Measurements from ENCODE around the gene YDJC.
"Not testable (repeated sequence)": the region's sequence is repeated elsewhere in the genome, so short reads cannot be mapped to it uniquely, and the experiment has no call there.

The YDJC gene, protein sequence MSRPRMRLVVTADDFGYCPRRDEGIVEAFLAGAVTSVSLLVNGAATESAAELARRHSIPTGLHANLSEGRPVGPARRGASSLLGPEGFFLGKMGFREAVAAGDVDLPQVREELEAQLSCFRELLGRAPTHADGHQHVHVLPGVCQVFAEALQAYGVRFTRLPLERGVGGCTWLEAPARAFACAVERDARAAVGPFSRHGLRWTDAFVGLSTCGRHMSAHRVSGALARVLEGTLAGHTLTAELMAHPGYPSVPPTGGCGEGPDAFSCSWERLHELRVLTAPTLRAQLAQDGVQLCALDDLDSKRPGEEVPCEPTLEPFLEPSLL

DNA sequence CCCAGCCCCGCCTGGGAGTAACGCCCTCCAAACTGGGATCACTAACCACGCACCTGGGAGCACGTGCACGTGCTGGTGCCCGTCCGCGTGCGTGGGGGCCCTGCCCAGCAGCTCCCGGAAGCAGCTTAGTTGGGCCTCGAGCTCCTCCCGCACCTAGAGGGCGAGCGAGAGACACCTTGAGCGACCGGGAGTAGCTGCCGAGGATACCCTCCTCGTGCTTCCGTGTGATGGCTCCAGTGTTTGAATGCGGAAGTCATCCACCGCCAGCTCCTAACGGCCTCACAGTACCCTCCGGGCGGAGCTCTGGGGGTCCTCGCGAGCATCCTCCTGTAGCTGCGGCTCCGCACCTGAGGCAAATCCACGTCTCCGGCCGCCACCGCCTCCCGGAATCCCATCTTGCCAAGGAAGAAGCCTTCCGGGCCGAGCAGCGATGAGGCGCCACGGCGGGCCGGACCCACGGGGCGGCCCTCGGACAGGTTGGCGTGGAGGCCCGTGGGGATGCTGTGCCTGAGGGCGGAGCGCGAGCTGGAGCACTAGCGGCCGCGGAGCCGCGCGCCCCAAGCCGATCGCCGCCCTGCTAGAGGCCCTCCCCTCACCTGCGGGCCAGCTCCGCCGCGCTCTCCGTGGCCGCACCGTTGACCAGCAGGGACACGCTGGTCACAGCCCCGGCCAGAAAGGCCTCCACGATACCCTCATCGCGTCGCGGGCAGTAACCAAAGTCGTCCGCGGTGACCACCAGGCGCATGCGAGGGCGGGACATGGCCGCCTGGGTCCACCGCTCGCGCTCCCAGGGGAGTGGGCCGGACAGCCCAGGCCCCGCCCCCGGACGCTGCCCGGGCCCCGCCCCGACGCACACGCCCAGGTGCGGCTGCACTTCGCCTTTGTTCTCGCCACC lies at the start of gene YDJC:
YDJC (minus strand) TSS at position 768 of the 895 bp plus-strand sequence; CDS start at position 760, 8 bp downstream.
- DNase-seq: peak; percentile 88

DNA sequence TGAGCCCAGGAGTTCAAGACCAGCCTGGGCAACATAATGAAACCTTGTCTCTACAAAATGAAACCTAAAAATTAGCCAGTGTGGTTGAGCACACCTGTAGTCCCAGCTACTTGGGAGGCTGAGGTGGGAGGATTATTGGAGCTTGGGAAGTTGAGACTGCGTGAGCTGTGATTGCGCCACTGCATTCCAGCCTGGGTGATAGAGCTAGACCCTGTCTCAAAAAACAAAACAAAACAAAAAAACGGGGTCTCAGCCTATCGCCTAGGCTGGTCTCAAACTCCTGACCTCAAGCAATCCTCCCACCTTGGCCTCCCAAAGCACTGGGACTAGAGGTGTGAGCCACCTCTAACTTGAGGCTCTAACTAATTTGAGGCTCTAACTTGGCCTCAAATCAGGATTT lies 49.6 kb upstream of the YDJC start:
- DNase-seq: no peak

DNA sequence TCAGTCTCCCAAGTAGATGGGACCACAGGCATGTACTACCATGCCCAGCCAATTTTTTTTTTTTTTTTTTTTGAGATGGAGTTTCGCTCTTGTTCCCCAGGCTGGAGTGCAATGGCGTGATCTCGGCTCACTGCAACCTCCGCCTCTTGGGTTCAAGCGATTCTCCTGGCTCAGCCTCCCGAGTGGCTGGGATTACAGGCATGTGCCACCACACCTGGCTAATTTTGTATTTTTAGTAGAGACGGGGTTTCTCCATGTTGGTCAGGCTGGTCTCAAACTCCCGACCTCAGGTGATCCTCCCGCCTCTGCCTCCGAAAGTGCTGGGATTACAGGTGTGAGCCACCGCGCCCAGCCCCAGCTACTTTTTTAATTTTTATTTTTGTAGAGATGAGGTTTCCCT lies 49.0 kb upstream of the YDJC start:
- DNase-seq: not testable (repeated sequence)

DNA sequence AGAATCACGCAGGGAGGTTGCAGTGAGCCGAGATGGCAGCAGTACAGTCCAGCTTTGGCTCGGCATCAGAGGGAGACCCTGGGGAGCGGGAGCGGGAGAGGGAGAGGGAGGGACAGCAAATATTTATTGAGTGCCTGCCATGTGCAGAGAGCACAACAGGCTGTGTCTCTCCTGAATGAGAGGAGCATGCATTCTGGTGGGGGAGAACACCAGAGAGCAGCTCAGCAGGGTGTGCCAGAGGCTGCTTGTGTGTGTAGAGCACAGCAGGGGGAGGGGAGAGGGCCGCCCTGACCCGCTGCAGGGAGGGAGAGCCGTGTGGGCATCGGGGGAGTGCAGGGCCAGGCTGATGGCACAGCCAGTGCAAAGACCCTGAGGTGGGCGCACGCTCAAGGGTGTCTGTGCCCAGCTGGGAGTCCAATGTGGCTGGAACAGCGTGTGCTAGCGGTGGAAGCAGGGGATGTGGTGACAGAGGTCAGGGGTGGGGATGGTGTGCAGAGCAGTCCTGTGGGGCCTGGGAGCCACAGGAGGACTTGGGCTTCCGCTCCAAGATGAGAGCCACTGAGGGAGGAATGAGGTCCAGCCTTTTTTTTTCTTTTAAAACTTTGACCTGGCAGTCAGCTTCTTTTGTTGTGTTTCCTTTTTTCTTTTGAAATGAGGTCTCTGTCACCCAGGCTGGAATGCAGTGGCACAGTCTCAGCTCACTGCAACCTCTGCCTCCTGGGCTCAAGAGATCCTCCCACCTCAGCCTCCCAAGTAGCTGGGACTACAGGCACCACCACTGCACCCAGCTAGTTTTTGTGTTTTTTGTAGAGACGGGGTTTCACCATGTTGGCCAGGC lies 48.0 kb upstream of the YDJC start:
- DNase-seq: no peak

DNA sequence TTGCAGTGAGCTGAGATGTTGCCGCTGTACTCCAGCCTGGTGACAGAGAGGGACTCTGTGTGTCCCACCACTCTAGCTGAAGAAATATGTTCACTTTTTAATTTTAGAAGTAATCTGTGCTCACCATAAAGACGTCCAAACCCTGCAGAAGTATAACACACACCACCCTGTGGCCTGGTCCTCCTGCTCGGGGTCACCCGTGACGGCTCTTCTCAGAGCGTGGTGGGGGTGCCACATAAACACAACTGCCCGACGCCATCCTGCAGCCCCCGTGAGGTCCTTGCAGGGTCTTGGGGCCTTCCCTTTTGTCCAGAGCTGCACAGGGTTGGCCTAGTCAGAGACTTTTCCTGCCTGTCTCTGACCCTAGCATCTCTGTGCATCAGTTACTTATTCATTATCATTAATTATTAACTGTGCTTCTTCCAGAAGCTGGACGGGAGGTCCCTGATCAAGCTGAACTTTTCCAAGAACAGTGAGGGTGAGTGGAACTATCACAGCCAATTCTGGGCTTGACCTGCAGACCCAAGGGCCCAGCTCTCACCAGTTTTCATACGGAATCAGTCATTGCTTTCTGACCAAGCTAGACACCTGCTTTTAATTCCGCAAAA lies 44.9 kb upstream of the YDJC start:
- DNase-seq: no peak

DNA sequence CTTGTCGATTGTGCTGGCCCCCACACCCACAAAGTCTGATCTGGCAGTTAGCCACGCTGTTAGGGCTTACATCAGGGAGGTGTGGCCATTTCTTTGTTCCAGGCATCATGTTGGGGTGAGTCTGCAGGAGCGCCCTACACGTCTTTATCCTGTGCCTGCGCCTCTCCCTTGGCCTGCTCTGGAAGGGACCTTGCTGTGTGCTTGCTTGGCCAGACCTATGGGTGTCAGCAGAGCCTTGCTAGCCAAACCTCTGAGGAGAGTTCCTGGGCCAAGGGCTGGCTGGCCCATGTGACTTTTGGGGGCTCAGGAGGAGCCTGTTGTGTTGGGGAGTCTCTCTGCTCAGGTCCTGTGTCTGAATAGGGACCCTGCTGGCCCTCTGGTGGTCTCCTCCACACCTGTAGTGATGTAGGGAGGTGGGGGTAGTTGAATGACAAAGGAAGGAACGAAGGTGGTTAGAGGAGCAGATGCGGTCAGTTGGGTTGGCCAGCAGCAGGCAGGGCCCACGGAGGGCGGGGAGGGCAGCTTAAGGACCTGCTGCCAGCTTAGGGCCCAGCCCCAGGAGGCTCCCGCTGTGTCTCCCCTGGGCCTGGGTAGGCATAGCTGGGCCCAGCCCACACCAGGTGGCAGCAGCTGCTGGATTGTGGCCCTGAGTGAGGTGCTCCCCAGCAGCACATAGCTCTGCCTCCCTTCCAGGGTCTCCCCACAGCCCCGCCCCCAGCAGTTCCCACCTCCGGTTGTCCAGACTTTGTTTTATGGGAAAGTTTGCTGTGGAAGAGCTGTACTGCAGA lies 43.9 kb upstream of the YDJC start:
- DNase-seq: no peak

DNA sequence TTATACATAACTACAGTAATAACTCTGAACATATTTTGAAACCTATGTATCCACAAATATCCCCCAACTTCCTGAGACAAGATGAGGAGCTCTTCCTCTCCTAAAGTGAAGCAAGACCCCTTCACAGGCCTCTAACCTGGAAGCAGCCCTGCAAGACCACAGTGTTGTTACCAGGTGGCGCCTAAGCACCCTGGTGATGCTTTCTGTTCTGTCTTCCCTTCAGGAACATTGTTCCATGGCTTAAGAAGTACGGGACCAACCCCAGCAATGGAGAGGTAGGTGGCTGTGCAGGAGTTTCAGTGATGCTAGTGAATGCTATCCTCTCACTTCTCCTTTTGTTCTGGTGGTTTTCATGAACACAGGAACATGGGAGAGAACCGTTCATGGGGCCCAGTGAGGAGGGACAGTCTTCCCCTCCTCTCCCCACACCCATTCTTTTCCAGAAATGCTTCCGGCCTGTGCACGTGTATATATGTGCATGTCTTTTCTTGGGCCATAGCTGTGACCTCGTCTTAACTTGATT lies 42.3 kb upstream of the YDJC start:
- no peak for DNase-seq

DNA sequence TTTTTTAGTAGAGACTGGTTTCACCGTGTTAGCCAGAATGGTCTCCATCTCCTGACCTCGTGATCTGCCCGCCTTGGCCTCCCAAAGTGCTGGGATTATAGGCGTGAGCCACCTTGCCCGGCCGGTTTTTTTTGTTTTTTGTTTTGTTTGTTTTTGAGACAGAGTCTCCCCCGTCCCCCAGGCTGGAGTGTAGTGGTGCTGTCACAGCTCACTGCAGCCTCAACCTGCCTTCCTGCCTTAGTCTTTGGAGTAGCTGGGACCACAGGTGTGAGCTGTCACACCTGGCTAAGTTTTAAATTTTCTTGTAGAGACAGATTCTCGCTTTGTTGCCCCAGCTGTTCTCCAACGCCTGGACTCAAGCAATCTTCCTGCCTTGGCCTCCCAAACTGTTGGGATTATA lies 39.2 kb upstream of the YDJC start:
- no peak for DNase-seq

DNA sequence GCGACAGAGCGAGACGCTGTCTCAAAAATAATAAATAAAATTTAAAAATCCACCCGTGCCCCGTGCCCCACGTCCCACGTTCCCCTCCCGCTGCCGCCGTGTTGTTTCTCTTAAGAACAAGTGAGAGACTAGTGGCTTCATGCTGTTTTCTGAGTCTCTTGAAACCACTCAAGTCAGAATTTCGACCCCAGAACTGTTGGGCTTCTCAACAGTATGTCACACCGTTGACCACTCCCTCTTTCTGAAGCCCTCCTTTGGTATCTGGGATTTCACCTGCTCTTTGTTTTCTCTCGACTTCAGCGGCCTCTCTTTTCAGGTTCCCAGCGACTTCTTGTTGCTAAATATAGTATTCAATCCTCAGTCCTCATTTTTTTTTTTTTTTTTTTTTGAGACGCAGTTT lies 37.0 kb upstream of the YDJC start:
- no peak for DNase-seq

DNA sequence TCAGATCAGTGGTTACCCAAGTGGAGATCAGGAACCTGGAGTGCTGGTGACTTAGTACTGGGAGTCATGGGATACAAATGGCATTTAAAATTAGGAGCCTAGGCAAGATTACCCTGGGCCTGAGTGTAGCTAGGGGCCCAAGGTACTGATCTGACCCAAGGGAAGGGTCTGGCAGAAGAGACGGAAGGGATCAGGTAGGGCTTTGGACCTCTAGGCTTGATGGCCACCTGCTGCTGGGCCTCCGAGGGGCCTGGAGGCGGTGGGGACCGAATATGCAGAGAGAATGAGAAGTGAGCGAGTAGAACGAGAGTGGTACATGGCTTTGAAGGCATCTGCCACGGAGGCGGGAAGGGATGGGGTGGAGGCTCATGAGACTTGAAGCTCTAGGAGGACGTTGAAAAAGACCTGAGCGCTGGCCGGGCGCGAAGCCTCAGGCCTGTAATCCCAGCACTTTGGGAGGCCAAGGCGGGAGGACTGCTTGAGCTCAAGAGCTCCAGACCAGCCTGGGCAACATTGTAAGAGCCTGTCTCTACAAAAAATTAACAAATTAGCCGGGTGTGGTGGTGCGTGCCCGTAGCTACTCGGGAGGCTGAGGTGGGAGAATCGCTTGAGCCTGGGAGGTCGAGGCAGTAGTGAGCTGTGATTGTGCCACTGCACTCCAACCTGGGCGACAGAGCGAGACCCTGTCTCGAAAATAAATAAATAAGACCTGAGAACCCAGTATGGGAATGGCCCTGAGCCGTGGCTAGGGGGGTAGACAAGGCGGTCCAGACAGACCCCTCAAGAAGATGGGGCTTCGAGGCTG lies 35.4 kb upstream of the YDJC start:
- no peak for DNase-seq

DNA sequence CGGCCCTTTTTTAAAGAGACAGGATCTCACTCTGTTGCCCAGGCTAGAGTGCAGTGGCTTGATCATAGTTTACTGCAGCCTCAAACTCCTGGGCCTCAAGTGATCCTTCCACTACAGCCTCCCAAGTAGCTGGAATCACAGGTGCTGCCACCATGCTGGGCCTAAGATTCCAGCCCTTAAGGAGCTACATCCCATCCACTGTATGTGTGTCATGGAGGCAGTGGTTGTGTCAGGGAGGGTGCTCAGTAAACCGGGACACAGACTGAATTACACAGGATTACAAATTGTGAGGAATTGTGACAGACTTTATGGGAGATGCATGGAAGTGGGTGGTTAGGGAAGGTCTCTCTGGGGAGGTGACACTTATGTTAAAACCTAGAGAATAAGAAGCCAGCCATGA lies 33.9 kb upstream of the YDJC start:
- DNase-seq: no peak

DNA sequence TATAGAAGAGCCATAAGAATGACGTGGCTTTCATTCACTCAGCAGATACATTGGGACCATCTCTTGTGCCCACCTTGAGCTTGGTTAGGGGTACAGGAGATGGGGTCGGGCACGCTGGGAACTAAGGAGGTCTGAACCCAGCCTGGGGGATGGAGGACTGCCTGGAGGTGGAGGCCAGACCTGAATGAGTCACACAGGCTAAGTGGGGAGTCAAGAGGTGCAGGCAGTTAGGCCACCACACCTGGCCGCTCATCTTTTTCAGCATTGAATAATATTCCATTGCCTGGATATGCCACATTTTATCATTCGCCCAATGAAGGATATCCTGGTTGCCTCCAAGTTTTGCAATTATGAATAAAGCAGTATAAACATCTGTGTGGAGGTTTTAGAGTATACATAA lies 32.2 kb upstream of the YDJC start:
- no peak for DNase-seq

DNA sequence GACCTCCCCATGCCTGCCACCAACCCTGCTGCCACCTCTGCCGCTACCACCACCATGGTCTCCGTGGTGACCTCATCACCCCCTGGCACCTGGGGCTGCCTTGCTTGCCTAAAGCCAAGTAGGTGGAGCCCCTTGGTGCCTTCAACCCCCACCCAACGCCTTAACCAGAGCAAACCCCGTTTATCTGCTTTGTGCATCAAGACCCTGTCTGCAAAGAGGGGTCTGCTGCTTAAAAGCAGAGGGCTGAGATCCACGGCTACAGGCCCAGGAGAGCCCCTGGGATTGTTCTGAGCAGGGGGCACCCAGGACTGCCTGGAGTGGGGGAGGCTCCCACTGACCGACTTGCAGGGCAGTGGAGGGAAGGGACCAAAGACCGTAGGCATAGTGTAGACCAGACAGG lies 31.1 kb upstream of the YDJC start:
- no peak for DNase-seq

DNA sequence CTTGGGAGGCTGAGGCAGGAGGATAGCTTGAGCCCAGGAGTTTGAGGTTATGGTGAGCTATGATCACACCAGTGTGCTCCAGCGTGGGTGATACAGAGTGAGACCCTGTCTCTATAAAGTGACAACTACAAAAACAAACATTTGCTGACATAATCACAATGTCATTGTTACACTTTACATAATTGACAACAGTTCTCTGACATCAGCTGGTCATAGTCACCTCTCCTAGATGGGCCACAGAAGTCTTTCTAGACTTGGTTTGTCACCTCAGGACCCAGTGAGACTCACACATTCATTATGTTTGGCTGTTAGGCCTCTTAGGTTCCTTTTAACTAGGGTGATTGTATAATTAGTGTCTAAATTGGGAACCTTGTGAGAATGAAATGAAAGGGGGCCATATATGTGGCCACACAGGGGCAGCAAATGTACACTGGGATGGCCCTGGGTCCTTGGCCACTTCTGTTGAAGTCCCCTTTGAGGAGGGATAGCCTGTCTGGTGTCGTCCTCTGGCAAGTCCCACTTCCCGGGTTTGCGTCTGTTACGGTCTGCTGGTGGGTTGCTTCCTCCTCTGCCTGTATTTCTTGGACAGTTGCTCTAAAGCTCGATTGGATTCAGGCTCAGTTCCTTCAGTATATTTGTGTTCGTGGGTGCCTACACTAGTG lies 30.2 kb upstream of the YDJC start:
- DNase-seq: no peak

DNA sequence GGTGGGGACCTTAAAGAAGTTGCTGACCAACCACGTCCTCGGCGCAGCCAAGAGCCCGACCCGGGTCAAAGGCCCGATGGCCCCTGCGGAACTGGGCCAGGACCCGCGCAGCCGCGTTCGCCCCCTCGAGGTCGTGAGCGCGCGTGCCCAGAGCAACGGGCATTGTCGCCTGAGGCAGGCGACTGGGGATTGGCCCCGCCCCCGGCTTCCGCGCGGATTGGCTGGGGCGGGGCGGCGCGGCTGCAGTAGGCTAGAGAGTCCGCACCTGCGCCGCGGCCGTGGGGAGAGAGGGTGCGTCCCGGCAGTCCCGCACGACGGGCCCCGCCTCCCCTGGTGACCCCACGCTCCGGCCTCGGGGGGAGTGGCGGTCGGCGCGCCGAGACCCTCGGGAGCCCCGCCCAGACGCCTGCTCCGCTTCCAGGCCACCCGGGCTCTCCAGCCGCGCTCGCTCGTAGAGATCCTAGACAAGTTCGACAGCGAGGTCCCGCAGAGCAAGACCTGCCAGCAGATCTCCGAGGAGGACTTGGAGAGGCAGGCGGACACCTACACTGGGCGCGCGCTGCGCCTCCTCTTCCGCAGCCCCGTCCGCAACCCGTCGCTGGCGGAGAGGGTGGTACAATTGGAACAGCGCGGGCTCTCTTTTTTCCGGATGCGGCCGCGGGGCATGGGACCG lies 27.7 kb upstream of the YDJC start:
- DNase-seq: peak in 1 of 2 donors; percentile 27

DNA sequence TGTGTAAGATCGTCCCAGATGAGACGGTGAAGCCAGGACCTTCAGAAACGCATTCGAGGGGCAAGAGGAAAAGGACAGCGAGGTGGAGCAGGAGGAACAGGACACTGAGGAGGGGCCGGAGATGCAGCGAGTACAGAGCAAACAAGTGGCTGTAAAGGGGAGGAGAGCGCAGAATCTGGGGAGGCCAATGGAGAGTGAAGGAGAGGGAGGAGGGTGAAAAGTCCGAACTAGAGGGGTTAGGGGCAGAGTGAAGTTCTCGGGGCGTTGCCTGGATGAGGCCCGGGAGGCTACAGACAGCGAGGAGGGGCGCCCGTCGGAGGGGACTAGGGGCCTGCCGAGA lies 27.2 kb upstream of the YDJC start:
- DNase-seq: no peak

DNA sequence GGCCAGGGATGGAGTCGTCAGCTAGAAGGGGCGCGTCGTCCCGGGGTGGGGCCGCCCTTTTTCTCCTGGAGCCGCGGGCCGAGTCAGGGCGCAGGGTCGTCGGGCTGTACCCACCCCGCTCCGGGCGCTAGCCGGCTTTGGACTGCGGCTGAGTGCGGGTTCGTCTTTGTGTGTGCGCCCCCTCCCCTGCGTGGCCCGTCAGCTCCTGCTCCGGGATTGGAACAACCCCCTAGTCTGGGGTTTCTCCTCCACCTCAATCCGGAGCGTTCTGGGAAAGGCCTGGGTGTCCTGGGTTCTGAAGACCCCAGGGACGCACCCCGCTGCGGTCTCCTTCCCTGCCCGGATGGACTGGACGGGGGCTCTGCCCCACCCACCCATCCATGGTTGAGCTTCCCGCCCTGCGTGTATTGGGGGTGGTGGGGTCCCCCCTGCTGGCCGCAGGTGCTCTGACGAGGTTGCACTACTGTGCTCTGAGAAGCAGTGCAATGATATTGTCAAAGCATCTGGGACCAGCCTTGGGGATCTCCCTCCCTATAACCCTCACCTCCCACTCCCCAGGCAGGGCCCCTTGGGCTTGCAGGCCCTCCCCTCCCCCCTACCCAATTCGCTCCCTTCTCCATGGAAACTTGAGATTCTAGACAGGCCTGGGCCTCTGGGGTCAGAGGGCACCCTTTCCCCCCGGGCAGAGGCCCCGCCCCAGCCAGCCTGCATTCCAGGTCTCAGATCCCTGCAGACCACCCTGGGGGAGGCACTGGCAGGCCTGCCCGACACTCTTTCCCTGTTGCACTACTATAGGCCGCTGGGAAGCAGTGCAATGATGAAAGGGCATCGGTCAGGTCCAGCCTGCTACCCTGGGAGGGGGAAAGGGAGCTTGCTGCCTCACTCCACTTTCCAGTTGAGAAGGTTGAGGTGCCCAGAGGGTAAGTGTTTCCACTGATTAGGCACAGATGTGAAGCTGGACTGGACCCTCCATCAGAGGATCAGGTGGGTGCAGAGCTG lies 23.0 kb upstream of the YDJC start:
- no peak for DNase-seq

DNA sequence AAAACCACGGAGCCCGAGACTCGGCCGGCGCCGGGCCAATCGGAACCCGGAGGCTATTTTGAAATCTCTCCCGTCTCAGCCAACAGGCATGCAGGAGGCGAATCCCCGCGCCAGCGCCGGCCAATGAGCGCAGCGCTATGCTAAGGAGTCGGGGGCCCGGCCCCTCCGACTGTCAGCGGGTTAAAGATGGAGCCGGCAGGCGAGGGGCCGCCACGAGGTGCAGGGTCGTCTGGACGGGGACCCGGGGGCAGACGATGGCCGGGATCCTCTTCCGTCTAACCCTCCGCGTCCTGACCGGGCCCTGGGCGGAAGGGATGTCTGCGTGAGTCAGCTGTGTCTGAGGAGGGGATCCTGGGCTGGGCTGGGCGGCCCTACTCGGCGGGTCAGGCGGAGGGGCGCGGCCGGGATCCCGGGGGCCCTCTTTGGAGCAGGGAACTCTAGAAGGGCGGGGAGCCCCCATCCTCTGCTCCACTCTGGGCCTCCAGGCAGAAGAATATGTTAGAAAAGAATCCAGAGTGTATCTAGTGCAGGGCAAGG lies 22.3 kb upstream of the YDJC start:
- DNase-seq: peak; percentile 47 to 77
